Left renal cortex interstitium (tissue), 4 donors: ENCODE data around the gene CD38. TPM values are rescaled to one million over a fixed set of nuclear protein-coding genes. Genes with fewer than 3 reads are reported as not detected.
A peak's percentile ranks its signal among the peaks of the same experiment; 100 is the strongest.
"Not testable (repeated sequence)": the region's sequence is repeated elsewhere in the genome, so short reads cannot be mapped to it uniquely, and the experiment has no call there.

Experiments
- DNase-seq, 4 donors: peaks; one replicate each; pipeline ENCODE4 v3.0.0-alpha.2; 2013; ENCODE audit warnings: low read depth in 4 of 4, low spot score in 2 of 4, missing footprints in 1 of 4
- polyA plus RNA-seq, 4 donors: library from polyadenylated mRNA; unstranded; fragments of 120-200 nt; gene quantifications; one replicate each; pipeline ENCODE4 v1.2.1, GENCODE V29; 2013; ENCODE audit not compliant: insufficient read length in 4 of 4

CD38 gene
- polyA plus RNA-seq, 4 donors: 0.90 to 1.4 (median 1.4) TPM

GRCh38 chr4:15758294-15758693 lies 19.8 kb upstream of the CD38 start:
- DNase-seq: no peak

DNA sequence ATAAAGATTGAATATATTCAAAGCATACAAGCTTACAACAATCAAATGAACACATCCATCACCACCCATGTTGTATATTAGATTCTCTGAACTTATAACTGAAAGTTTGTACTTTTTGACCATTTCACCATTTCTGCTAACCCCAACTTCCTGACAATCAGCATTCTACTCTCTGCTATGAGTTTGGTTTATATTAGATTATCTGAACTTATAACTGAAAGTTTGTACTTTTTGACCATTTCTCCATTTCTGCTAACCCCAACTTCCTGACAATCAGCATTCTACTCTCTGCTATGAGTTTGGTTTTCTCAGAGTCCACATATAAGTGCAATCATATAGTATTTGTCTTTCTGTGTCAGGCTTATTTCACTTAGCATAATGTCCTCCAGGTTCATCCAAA lies 15.7 kb upstream of the CD38 start:
- DNase-seq: not testable (repeated sequence)

GRCh38 chr4:15765391-15765790 lies 12.7 kb upstream of the CD38 start:
- DNase-seq: no peak

GRCh38 chr4:15765910-15766697 lies 12.0 kb upstream of the CD38 start:
- DNase-seq: no peak

GRCh38 chr4:15766821-15767220 lies 11.3 kb upstream of the CD38 start:
- no peak for DNase-seq

- no peak for DNase-seq
Observed at GRCh38 chr4:15769202-15769601, 8.9 kb upstream of the CD38 start.

- no peak for DNase-seq
Observed at GRCh38 chr4:15771216-15772058, 6.7 kb upstream of the CD38 start.

GRCh38 chr4:15774020-15774420 lies 4.1 kb upstream of the CD38 start:
- no peak for DNase-seq

- no peak for DNase-seq
Observed at GRCh38 chr4:15776871-15777648, 1.1 kb upstream of the CD38 start.

- DNase-seq: no peak
Observed at GRCh38 chr4:15777697-15778288, 335 bp upstream of the CD38 start.

GRCh38 chr4:15779306-15779705 lies 1.2 kb downstream of the CD38 start:
- peak in 3 of 4 donors; percentile 52 to 61 (median 53) for DNase-seq

GRCh38 chr4:15779809-15780208 lies 1.7 kb downstream of the CD38 start:
- DNase-seq: no peak

GRCh38 chr4:15781427-15782095 lies 3.4 kb downstream of the CD38 start:
- no peak for DNase-seq

DNA sequence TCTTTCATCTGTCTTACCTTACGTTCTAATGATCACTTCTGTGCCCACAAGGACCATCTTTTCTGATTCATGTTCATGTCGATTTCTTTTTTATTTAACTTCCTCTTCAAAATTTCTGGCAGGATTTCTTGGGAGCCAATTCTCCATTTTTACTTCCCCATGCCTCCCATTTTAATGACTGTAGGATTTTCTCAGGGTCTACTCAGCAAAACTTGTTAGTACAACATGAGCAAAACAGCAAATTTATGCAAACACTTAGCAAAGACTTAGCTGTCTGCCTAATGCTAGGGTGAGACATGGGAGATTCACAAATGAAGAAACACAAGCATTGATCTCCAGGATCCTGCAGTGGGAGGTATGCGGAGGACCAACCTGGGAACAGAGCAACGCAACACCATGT lies 5.5 kb downstream of the CD38 start:
- no peak for DNase-seq

DNA sequence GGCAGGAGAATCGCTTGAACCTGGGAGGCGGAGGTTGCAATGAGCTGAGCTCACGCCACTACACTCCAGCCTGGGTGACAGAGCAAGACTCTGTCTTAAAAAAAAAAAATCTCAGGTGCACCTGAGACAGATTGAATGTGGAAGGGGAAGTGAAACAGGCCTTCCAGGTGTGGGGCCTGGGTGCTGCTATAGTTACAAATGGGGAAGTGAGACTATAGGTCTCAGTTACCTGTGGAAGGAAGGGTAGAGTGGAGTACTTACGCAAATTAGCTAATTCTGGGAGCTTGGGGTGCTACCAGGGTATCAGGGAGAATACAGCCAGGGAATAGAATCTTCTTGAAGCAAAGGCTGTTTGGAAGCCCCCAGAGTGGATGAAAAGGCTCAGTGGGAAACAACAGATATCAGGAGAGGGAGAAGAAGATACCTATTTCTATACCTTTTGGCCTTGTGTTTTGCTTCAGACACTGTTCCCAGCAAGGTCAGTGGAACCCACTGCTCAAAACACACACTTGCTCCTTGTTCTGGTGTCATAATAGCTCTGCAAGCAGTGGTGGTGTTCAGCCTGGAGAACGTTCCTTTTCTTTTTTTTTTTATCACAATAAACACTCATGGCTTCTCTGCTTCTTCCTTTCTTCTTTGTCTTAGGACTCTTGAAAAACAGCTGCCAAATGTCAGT lies 7.0 kb downstream of the CD38 start:
- DNase-seq: no peak

- DNase-seq: no peak
Observed at GRCh38 chr4:15786743-15787142, 8.6 kb downstream of the CD38 start.

GRCh38 chr4:15792974-15793373 lies 14.8 kb downstream of the CD38 start:
- DNase-seq: no peak

DNA sequence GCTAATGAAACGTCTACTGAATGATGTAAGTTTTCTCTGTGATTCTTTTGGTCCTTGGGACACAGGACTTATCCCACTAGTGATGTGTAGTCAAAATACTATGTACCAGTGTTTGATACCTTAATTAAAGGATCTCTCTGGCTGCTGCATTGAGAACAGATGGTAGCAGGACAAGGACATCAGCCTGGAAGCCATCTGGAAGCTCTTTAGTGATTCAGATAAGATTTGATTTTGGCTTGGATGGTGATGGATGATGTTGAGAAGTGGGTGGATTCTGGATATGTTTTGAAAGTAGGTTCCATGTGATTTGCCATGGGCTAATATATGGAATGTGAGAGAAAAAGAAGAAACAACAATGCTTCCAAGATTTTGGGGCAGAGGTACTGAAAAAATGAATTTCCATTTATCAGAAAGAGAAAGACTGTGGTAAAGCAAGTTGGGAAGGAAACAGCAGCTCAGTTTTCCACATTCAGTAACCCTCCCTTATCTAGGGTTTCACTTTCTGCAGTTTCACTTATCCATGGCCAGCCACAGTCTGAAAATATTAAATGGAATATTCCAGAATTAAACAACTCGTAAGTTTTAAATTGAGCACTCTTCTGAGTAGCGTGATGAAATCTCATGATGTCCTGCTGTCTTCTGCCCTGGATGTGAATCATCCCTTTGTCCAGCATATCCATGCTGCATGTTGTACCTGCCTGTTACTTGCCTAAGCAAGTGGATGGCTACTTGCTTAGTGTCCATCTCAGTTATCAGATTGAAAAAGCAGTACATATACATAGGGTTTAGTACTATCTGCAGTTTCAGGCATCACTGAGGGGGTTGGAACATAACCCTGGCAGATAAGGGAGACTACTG lies 15.6 kb downstream of the CD38 start:
- no peak for DNase-seq

GRCh38 chr4:15794426-15794825 lies 16.3 kb downstream of the CD38 start:
- no peak for DNase-seq
